ENCODE results near the gene CTTNBP2. TPM values are rescaled to one million over a fixed set of nuclear protein-coding genes. Genes with fewer than 3 reads are reported as not detected.
A peak's percentile ranks its signal among the peaks of the same experiment; 100 is the strongest.

CTTNBP2 gene
- total RNA-seq, 1 experiment from 2014 or later = 8.7 TPM

GRCh38 chr7:117705630-117706029 lies 167.6 kb downstream of the CTTNBP2 start:
- no peaks in the 10 kb centered on the region for H3K27me3 ChIP-seq (ENCODE audit: control insufficient read depth, insufficient read depth, low read length)
- no peak for DNase-seq
- H3K4me3 ChIP-seq (ENCODE audit: insufficient read depth, low read depth, low read length) = no peak overlapping the region
- H3K36me3 ChIP-seq (replicated peaks; ENCODE audit: control insufficient read depth, insufficient read depth, low read length) = no peaks in the 10 kb centered on the region

- no peak overlapping the region for H3K4me3 ChIP-seq (ENCODE audit: insufficient read depth, low read depth, low read length)
- H3K27me3 ChIP-seq (ENCODE audit: control insufficient read depth, insufficient read depth, low read length) = no peaks in the 10 kb centered on the region
- no peaks in the 10 kb centered on the region for H3K36me3 ChIP-seq (replicated peaks; ENCODE audit: control insufficient read depth, insufficient read depth, low read length)
- DNase-seq = no peak
Measured at GRCh38 chr7:117704063-117704462, 169.2 kb downstream of the CTTNBP2 start.

GRCh38 chr7:117698018-117698417 lies 175.2 kb downstream of the CTTNBP2 start:
- Histone ChIP-seq H3K27me3 (ENCODE audit: control insufficient read depth, insufficient read depth, low read length) (no peaks in the 10 kb centered on the region), H3K4me3 (ENCODE audit: insufficient read depth, low read depth, low read length) (no peak overlapping the region), H3K36me3 (replicated peaks; ENCODE audit: control insufficient read depth, insufficient read depth, low read length) (no peaks in the 10 kb centered on the region)
- no peak for DNase-seq

DNA sequence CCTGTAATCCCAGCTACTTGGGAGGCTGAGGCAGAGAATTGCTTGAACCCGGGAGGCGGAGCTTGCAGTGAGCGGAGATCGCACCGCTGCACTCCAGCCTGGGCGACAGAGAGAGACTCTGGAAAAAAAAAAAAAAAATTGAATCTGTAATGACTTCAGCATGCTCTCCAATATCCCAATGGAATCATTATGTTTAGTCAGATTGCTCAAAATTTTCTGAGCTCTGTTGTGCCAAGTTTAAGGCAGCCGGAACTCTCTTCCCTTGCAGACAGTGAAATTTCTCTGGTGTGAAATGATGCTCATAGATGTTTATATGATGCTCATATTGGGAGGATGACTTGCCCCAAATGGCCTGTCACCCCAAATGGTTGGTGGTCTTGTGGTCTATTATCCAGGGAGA lies 180.9 kb downstream of the CTTNBP2 start:
- H3K4me3 ChIP-seq (ENCODE audit: insufficient read depth, low read depth, low read length) = no peak overlapping the region
- H3K27me3 ChIP-seq (ENCODE audit: control insufficient read depth, insufficient read depth, low read length) = no peaks in the 10 kb centered on the region
- H3K36me3 ChIP-seq (replicated peaks; ENCODE audit: control insufficient read depth, insufficient read depth, low read length) = no peaks in the 10 kb centered on the region
- DNase-seq = no peak

- DNase-seq = no peak
- no peak overlapping the region for H3K4me3 ChIP-seq (ENCODE audit: insufficient read depth, low read depth, low read length)
- no peaks in the 10 kb centered on the region for H3K36me3 ChIP-seq (replicated peaks; ENCODE audit: control insufficient read depth, insufficient read depth, low read length)
- H3K27me3 ChIP-seq (ENCODE audit: control insufficient read depth, insufficient read depth, low read length) = no peaks in the 10 kb centered on the region
Measured at GRCh38 chr7:117690147-117690546, 183.1 kb downstream of the CTTNBP2 start.

- DNase-seq = no peak
- Histone ChIP-seq H3K36me3 (replicated peaks; ENCODE audit: control insufficient read depth, insufficient read depth, low read length) (no peaks in the 10 kb centered on the region), H3K4me3 (ENCODE audit: insufficient read depth, low read depth, low read length) (no peak overlapping the region), H3K27me3 (ENCODE audit: control insufficient read depth, insufficient read depth, low read length) (no peaks in the 10 kb centered on the region)
Measured at GRCh38 chr7:117689406-117689805, 183.8 kb downstream of the CTTNBP2 start.

DNA sequence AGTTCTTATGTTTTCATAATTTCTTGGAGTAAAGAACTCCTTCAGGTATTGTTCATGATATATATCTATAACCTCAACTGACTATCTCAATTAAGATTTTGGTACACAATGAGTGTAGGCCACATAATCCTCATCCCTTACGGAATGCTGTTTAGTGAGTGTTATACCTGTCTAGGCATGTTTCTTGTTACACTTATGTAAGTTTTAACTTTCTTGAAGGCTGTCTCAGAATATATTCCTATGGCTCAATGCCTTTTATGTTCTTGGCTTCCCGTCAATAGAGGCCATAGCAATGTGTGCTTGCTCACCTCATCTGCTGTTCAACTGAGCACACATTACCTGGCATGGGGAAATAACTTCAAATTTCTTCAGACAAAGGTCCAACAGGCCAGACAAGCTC lies 185.1 kb downstream of the CTTNBP2 start:
- no peak for DNase-seq
- no peak overlapping the region for H3K4me3 ChIP-seq (ENCODE audit: insufficient read depth, low read depth, low read length)

GRCh38 chr7:117686311-117686935 lies 186.8 kb downstream of the CTTNBP2 start:
- no peak overlapping the region for H3K4me3 ChIP-seq (ENCODE audit: insufficient read depth, low read depth, low read length)
- H3K36me3 ChIP-seq (replicated peaks; ENCODE audit: control insufficient read depth, insufficient read depth, low read length) = no peaks in the 10 kb centered on the region
- no peaks in the 10 kb centered on the region for H3K27me3 ChIP-seq (ENCODE audit: control insufficient read depth, insufficient read depth, low read length)
- no peak for DNase-seq

More for the DNA sequence above, 185.1 kb downstream of the CTTNBP2 start:
- Histone ChIP-seq H3K36me3 (replicated peaks; ENCODE audit: control insufficient read depth, insufficient read depth, low read length) (no peaks in the 10 kb centered on the region), H3K27me3 (ENCODE audit: control insufficient read depth, insufficient read depth, low read length) (no peaks in the 10 kb centered on the region)

GRCh38 chr7:117685795-117686194 lies 187.4 kb downstream of the CTTNBP2 start:
- Histone ChIP-seq H3K36me3 (replicated peaks; ENCODE audit: control insufficient read depth, insufficient read depth, low read length) (no peaks in the 10 kb centered on the region), H3K27me3 (ENCODE audit: control insufficient read depth, insufficient read depth, low read length) (no peaks in the 10 kb centered on the region), H3K4me3 (ENCODE audit: insufficient read depth, low read depth, low read length) (no peak overlapping the region)
- no peak for DNase-seq

- Histone ChIP-seq H3K27me3 (ENCODE audit: control insufficient read depth, insufficient read depth, low read length) (no peaks in the 10 kb centered on the region), H3K36me3 (replicated peaks; ENCODE audit: control insufficient read depth, insufficient read depth, low read length) (no peaks in the 10 kb centered on the region), H3K4me3 (ENCODE audit: insufficient read depth, low read depth, low read length) (no peak overlapping the region)
- no peak for DNase-seq
Measured at GRCh38 chr7:117683430-117684175, 189.6 kb downstream of the CTTNBP2 start.

DNA sequence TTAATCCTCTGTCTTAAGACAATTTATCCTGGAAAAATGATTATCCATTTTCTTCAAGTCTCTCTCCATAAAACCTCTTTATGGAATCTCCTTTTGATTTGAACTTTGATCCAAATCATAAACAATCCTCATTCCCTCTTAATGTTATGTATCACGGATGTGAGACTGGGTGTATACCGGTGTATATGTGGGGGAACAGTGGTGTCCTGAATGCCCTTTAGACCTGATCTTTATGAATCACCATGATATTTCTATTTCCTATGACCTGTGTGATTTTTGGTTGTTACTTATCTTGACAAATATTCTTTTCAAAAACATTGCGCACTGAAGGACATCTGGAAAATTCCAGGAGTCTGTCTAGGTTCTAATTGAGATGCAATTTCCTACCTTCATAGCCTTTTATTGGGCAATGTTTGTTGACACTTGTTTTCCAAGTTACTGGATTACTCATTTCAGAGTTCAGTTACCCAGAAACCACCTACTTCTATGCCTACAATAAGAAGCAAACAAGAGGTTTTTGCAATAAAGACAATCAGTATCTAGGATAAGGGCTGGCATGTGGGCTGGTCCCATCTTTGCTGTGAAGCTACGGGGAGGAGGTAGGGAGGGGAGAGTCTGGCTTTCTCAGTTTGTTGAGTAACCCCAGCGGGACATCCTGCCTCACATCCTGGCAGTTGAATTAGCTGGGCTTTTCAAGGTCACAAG lies 190.4 kb downstream of the CTTNBP2 start:
- H3K27me3 ChIP-seq (ENCODE audit: control insufficient read depth, insufficient read depth, low read length) = no peaks in the 10 kb centered on the region
- no peak overlapping the region for H3K4me3 ChIP-seq (ENCODE audit: insufficient read depth, low read depth, low read length)
- H3K36me3 ChIP-seq (replicated peaks; ENCODE audit: control insufficient read depth, insufficient read depth, low read length) = no peaks in the 10 kb centered on the region
- peak; percentile 12 for DNase-seq

DNA sequence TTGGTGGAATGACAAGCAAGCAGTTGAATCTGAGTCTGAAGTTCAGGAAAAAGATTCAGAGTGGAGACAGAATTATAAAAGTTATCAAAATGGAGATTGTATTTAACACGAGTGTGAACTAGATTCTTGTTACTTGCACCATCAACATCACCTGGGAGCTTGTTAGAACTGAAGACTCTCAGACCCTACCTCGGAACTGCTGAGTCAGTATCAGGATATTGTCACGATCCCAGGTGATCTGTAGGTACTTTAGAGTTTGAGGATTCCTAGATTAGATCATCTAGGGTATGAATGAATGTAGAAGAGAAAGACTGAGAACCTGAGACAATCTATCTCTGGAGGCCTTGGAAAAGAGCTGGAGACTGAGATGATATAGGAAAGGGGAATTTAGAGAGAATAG lies 194.1 kb downstream of the CTTNBP2 start:
- Histone ChIP-seq H3K4me3 (ENCODE audit: insufficient read depth, low read depth, low read length) (no peak overlapping the region), H3K27me3 (ENCODE audit: control insufficient read depth, insufficient read depth, low read length) (no peaks in the 10 kb centered on the region)

DNA sequence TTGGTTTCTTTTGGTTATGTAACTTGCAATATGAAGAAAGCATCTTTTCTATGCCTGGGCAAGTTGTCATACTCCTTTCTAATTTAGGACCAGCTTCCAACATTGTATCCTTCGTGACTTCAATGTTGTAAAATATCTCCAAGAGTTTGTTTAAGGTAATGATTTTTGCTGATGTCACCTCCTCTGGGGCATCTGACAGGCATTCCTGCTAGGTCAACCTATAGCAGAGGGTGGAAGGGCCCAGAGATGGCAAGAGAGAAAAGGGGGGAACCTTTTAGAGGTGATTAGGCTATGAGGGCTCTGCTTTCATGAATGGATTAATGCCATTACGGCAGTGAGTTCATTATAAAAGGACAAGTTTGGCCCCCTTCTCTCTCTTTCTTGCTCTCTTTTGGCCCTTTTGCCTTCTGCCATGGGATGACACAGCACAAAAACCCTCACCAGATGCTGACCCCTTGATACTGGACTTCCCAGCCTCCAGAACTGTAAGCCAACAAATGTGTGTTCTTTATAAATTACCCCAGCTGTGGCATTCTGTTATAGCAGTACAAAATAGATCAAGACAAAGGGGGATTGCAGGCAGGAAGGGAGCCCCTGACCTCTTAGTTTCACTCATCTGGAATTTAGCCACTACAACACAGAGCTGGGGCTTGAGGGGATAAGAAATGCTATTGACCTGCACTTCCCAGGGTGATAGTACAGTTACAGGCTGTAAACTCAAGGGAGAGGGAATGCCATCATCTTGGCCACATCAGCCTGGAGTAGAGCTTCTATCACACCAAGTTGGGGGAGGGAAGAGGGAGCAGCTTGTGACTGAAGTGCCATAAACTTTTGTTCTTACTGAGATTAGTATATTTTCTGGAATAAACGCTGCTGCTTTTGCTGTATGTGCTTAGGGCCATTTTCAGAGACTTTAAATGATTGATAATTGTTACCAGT lies 197.5 kb downstream of the CTTNBP2 start:
- DNase-seq = no peak
- Histone ChIP-seq H3K36me3 (replicated peaks; ENCODE audit: control insufficient read depth, insufficient read depth, low read length) (no peaks in the 10 kb centered on the region), H3K27me3 (ENCODE audit: control insufficient read depth, insufficient read depth, low read length) (no peaks in the 10 kb centered on the region), H3K4me3 (ENCODE audit: insufficient read depth, low read depth, low read length) (no peak overlapping the region)

More for the DNA sequence above, 194.1 kb downstream of the CTTNBP2 start:
- H3K36me3 ChIP-seq (replicated peaks; ENCODE audit: control insufficient read depth, insufficient read depth, low read length) = no peaks in the 10 kb centered on the region
- DNase-seq = no peak

GRCh38 chr7:117674617-117675016 lies 198.6 kb downstream of the CTTNBP2 start:
- peak; percentile 17 for DNase-seq
- Histone ChIP-seq H3K4me3 (ENCODE audit: insufficient read depth, low read depth, low read length) (no peak overlapping the region), H3K36me3 (replicated peaks; ENCODE audit: control insufficient read depth, insufficient read depth, low read length) (no peaks in the 10 kb centered on the region), H3K27me3 (ENCODE audit: control insufficient read depth, insufficient read depth, low read length) (no peaks in the 10 kb centered on the region)

Data from H7 (cell line).